ENCODE results near the gene HOXC12. TPM values are rescaled to one million over a fixed set of nuclear protein-coding genes. Genes with fewer than 3 reads are reported as not detected.

The HOXC12 gene, protein sequence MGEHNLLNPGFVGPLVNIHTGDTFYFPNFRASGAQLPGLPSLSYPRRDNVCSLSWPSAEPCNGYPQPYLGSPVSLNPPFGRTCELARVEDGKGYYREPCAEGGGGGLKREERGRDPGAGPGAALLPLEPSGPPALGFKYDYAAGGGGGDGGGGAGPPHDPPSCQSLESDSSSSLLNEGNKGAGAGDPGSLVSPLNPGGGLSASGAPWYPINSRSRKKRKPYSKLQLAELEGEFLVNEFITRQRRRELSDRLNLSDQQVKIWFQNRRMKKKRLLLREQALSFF
- not detected in 5 replicates for total RNA-seq (2022; extraction: Qiagen RNA extraction; ENCODE audit: low read depth)

DNA sequence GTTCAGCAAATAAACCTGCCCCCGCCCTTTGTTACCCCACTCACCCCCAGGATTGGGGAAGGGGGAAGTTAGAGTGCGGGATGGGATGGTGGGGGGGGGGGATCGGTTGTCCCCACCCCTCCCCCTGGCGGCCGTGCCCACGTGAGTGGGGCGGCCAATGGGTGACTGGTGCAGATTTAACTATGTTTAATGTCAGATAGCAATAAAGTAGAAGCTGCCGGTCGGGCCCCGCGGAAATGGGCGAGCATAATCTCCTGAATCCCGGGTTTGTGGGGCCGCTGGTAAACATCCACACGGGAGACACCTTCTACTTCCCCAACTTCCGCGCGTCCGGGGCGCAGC is at the start of gene HOXC12:
TSS of gene HOXC12 (plus strand) at position 210 of the 342 bp plus-strand sequence. CDS start at position 237, 27 bp downstream.

DNA sequence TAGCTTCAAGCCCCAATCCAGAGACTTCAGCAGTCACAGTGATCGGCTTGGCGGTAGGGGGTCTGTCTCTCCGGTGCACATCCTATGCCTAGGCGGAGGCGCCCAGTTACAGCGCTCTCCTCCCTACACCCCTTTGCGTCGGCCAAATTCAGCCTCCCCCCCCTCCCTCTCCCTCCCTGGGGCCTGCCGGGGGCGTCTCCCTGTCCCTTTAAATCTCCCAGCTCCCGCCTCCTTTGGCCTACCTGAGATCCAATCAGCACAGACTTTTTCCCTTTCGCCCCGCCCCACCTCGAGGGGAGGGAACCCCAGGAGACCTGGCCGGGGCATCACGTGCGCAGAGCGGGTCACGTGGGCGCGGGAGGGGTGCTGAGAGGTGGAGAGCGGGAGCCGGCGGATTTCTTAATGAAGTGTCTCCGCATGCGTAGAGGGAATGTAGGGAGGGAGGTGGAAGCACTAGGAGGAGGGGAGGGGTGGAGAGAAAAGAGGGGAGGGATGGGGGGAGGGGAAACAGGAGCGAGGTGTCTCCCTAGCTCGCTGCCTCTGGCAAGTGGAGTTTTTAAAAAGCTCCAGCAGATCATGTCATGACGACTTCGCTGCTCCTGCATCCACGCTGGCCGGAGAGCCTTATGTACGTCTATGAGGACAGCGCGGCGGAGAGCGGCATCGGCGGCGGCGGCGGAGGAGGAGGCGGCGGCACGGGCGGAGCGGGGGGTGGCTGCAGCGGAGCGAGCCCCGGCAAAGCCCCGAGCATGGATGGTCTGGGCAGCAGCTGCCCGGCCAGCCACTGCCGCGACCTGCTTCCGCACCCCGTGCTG is 16.2 kb upstream of the HOXC12 start, which contains the start of gene HOXC13:
TSS of gene HOXC13 (plus strand) at position 506 of the 815 bp plus-strand sequence. CDS start at position 582, 76 bp downstream.

DNA sequence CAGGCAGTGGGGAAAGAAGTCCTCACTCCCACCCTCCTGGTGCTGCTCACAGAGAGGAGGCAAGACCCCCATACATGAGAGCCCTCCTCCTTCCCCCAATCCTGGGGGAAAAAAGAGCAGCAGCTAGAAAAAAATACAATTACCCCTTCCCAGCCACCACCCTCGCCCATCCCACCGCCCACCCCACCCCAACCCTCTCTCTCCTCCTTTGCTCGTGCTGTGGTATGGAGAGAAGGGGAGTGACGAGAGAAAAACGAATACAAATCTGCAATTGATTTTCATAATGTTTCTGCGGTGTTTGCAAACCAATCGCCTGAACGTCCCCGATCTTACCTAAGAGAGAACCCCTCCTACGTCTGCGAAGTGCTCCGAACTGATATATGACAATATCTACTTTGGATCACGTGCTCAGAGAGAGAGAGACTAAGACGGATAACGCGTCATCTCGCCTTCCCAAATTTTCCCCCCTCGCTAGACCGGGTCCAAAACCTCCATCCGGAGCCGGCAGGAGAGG is 18.1 kb downstream of the HOXC12 start, which contains the start of gene HOXC11:
TSS of gene HOXC11 (plus strand) at position 405 of the 514 bp plus-strand sequence. CDS start 116 bp downstream, outside the sequence.

DNA sequence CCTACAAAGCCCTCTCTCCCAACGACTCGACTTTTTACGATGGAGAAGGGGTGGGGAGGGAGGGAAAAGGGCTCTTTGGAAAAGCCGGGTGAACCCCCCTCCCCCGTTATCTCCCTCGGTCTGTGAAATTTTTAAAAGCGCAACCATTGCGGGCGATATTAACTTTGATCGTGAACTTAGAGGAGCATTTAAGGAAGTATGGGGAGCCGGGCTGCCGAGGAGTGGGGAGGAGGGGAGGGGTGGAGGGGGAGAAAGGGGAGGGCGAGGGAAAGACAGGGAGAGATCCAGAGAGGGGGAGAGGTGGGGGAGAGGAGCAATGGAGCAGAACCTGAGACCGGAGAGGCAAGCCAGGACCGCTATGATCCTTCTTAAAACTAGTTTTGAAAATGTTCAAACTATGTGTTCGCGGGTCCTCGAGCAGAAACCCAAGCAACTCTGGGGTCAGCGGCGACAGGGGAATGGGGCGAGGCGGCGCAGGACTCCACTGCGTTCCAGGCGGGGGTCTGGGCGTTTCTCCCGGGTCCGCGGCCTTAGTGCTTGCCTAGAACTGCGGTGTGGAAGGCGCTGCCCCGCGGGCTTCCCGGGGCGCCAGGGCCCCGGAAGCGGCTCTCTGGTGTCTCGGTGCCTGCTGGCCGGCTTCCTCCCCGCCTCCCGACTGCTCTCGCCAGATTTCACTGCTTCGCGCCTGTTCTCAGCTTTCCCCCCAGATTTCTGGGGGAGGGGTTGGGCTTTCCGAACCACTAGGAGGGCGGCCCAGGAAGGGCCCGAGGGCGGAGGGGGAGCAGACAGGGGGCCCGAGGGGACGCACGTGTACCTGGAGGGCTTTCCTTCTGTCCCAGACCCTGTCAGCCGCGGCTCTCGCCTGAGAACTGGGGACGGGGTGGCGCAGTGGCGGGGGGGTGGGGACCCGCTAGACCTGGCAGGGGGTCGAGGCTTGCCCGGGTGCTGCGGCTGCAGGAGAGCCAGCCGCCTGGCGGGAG is 19.7 kb downstream of the HOXC12 start, which contains the start of gene HOTAIR:
TSS of gene HOTAIR (minus strand) at position 871 of the 980 bp plus-strand sequence.

DNA sequence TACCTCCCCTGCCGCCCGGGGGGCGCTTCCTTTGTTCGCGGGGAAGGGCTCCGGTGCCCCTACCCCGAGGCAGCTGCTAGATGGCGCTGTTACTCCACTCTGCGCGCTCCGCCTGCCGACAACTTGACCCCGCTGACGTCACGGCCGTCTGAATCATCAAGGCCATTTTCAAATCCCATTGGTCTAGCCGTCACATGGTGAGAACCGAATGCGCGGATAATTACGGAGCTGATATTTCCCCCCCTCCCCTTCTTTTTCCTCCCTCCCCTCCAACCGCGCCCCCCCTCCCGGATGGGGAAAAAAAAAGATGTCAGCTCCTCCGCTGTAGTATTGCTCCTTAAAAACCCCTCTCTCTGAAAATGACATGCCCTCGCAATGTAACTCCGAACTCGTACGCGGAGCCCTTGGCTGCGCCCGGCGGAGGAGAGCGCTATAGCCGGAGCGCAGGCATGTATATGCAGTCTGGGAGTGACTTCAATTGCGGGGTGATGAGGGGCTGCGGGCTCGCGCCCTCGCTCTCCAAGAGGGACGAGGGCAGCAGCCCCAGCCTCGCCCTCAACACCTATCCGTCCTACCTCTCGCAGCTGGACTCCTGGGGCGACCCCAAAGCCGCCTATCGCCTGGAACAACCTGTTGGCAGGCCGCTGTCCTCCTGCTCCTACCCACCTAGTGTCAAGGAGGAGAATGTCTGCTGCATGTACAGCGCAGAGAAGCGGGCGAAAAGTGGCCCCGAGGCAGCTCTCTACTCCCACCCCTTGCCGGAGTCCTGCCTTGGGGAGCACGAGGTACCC is 30.4 kb downstream of the HOXC12 start, which contains the start of gene HOXC10:
TSS of gene HOXC10 (plus strand) at position 246 of the 791 bp plus-strand sequence. CDS start at position 360, 114 bp downstream.

DNA sequence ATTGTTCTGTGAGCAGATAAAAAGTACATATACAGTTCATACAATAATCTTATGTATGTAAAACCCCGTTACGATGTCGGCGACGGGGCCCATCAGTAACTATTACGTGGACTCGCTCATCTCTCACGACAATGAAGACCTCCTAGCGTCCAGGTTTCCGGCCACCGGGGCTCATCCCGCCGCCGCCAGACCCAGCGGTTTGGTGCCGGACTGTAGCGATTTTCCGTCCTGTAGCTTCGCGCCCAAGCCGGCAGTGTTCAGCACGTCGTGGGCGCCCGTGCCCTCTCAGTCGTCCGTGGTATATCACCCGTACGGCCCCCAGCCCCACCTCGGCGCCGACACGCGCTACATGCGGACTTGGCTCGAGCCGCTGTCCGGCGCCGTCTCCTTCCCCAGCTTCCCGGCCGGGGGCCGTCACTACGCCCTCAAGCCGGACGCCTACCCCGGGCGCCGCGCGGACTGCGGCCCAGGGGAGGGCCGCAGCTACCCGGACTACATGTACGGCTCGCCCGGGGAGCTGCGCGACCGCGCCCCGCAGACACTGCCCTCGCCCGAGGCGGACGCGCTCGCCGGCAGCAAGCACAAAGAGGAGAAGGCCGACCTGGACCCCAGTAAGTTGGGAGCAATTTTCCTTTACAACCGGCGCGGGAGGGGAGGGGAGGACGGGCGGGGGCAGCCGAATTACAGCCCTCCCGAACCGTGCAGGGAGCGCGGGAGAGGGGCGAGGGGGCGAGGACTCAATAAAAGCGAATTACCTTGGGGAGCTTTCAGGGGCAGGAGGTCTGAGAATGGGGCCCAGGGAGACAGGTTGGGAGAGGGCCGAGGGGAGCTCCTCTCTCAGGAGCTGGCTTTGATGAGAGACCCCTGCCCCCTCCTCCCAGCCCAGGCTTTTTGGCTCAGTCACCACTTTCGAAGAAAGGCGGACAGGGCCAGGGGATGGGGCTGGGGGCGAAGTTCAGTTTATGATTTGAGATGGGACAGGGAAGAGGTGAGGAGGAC is 45.7 kb downstream of the HOXC12 start, which contains the start of gene HOXC9:
TSS of gene HOXC9 (plus strand) at position 46 of the 999 bp plus-strand sequence. CDS start at position 74, 28 bp downstream.

Other genes with a start within 250 kb of the HOXC12 start
- gene CALCOCO1, start 227.5 kb upstream of the HOXC12 start, total RNA-seq (2022; extraction: Qiagen RNA extraction; ENCODE audit: low read depth): 15.7 to 19.7 TPM (median 18.8 TPM) in 5 replicates
- not detected in 5 replicates for gene CISTR, start 202.9 kb upstream of the HOXC12 start, total RNA-seq (2022; extraction: Qiagen RNA extraction; ENCODE audit: low read depth)
- 14.2 to 23.5 TPM (median 16.9 TPM) in 5 replicates for gene HOXC13, start 16.1 kb upstream of the HOXC12 start, total RNA-seq (2022; extraction: Qiagen RNA extraction; ENCODE audit: low read depth)
- 0.52 to 0.74 TPM (median 0.58 TPM) in 5 replicates for gene HOXC11, start 18.2 kb downstream of the HOXC12 start, total RNA-seq (2022; extraction: Qiagen RNA extraction; ENCODE audit: low read depth)
- 0.10 to 0.40 TPM (median 0.23 TPM) in 5 replicates for gene HOTAIR, start 20.1 kb downstream of the HOXC12 start, total RNA-seq (2022; extraction: Qiagen RNA extraction; ENCODE audit: low read depth)
- 2.1 to 4.3 TPM (median 2.5 TPM) in 5 replicates for gene HOXC10, start 30.2 kb downstream of the HOXC12 start, total RNA-seq (2022; extraction: Qiagen RNA extraction; ENCODE audit: low read depth)
- gene HOXC9, start 45.3 kb downstream of the HOXC12 start, total RNA-seq (2022; extraction: Qiagen RNA extraction; ENCODE audit: low read depth): 9.4 to 15.9 TPM (median 11.8 TPM) in 5 replicates
- 4.4 to 5.3 TPM (median 4.5 TPM) in 5 replicates for gene HOXC8, start 54.1 kb downstream of the HOXC12 start, total RNA-seq (2022; extraction: Qiagen RNA extraction; ENCODE audit: low read depth)
- gene HOXC6, start 73.5 kb downstream of the HOXC12 start, total RNA-seq (2022; extraction: Qiagen RNA extraction; ENCODE audit: low read depth): 3.7 to 4.8 TPM (median 4.4 TPM) in 5 replicates
- 0.38 to 1.3 TPM (median 0.61 TPM) in 5 replicates for gene HOXC5, start 78.1 kb downstream of the HOXC12 start, total RNA-seq (2022; extraction: Qiagen RNA extraction; ENCODE audit: low read depth)
- gene HOXC4, start 98.9 kb downstream of the HOXC12 start, total RNA-seq (2022; extraction: Qiagen RNA extraction; ENCODE audit: low read depth): 1.9 to 3.5 TPM (median 3.5 TPM) in 5 replicates
- 25.0 to 34.6 TPM (median 30.1 TPM) in 5 replicates for gene SMUG1, start 234.1 kb downstream of the HOXC12 start, total RNA-seq (2022; extraction: Qiagen RNA extraction; ENCODE audit: low read depth)